Activated CD4-positive, alpha-beta T cell treated with anti-CD3 and anti-CD28 coated beads for 1 hour (primary cell): ENCODE measurements around the gene SLC8B1.
A peak's percentile ranks its signal among the peaks of the same experiment; 100 is the strongest.

Experiments used
- DNase-seq: peaks from one replicate; pipeline ENCODE4 v3.0.0-alpha.2; 2020

SLC8B1 gene

GRCh38 chr12:113334786-113335539 is at the start of gene SLC8B1:
SLC8B1 (minus strand) TSS chr12:113335109; CDS start chr12:113332878, 2,231 bp downstream.
- peak; percentile 83 for DNase-seq

- no peak for DNase-seq
These were observed 47.3 kb upstream of the SLC8B1 start for GRCh38 chr12:113382206-113382605.

DNA sequence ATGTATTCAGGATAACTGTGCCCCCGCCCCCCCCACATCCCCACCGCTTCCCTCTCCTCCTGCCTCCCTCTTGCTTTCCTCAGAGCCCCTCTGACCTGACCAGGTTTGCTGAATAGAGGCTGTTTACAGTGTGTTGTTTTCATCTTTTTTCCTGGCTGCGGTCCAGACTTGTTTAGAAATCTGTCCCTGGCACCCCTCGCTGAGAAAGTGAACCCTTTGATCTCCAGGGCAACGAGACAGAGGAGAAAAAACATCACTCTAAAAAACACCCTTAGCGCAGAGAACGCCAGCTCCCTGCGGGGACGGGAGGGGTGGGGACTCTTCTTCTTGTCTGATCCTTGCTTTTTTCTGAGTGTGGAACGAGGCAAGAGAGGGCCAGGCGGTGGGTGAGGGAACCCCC is 46.3 kb upstream of the SLC8B1 start:
- DNase-seq, result no peak

DNA sequence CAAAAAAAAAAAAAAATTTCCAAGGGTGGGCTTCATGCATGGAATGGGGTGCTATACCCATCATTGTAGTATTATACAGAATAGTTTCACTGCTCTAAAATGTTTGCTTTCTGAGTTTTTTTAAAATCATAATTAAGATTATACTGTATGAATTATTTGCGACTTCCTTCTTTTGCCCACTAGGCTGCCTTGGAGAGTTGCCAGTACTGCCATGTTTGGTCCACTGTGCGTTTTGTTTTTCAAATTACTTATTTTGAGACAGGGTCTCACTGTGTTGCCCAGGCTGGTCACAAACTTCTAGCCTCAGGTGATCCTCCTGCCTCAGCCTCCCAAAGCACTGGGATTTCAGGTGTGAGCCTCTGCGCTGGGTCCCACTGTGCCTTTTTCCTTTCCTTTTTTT is 43.4 kb upstream of the SLC8B1 start:
- DNase-seq, result no peak

DNA sequence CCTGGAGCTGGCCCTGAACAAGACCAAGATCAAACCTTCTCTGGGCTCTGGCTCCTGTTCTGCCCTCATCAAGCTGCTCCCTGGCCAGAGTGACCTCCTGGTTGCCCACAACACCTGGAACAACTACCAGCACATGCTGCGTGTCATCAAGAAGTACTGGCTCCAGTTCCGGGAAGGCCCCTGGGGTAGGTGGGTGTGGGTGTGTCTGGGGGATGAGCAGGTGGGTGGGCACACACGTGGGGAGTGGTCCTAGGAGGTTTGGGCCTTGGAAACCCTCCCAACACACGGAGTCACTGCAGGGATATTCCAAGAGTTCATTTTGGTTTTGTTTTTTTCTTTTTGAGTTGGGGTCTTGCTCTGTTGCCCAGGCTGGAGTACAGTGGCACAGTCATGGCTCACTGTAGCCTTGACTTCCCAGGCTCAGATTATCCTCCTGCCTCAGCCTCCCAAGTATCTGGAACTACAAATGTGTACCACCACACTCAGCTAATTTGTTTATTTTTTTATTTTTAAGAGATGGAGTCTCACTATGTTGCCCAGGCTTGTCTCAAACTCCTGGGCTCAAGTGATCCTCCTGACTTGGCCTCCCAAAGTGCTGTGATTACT is 40.0 kb upstream of the SLC8B1 start:
- DNase-seq, result no peak

- no peak for DNase-seq
These were observed 39.1 kb upstream of the SLC8B1 start for GRCh38 chr12:113373969-113374368.

DNA sequence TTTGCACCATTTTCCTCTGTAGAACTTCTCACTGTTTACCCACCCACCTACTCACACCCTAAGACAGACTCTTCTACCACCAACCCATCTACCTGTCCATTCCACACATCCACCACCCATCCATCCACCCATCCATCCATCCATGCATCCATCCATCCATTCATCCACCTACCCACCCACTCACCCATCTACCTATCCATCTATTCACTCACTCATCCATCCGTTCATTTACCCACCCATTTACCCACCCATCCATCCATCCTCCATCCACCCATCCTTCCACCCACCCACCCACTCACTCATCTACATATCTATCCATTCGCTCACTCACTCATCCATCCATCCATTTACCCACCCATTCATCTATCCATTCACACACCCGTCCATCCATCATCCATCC is 38.5 kb upstream of the SLC8B1 start:
- DNase-seq, result no peak

DNA sequence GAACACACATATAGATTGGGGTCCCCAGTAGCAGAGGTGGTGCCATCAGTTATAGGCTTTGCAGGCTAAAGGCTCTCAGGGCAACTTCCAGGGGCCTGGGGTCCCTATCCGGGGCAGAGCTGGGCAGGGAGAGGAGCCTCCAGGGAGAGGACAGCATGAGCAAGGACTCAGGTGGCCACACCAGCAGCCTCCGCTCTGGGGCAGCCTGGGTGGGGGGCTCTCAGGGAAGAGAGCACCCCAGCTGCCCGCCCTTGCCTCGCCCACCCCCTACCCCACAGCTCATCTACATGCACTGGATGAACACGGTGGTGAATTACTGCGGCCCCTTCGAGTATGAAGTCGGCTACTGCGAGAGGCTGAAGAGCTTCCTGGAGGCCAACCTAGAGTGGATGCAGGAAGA is 37.5 kb upstream of the SLC8B1 start:
- no peak for DNase-seq

- DNase-seq, result no peak
These were observed 36.9 kb upstream of the SLC8B1 start for GRCh38 chr12:113371808-113372207.

DNA sequence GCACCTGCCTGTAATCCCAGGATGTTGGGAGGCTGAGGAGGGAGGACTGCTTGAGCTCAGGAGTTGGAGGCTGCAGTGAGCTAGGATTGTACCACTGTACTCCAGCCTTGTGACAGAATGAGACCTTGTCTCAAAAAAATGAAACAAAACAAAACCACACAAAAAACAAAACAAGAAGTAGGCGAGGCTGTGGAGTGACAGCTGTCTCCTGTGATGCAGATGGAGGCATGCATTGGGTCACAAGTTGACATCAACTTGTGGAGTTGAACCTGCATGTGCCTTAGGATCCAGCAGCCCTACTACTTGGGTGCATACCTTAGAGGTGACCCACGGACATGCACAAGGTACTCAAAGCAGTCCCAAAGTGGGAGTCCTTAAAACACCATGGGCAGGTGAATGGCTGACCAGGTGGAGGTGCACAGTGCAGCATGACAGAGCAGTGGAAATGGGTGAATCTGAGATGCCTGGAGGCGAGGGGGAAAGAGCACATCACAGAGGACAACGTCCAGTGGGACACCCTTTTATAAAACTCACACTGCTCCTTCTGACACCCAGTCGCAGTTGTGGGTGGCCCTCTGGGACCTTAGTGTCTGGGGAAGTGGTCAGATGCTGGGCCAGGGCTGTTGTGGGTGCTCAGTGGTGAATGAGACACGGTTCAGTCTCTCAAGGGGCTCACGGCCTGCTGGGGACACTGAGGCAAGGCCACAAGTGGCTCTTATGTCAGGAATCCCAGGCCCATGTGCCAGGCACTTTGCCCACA is 36.2 kb upstream of the SLC8B1 start:
- no peak for DNase-seq

GRCh38 chr12:113369391-113369985 is 34.6 kb upstream of the SLC8B1 start:
- DNase-seq, result no peak

DNA sequence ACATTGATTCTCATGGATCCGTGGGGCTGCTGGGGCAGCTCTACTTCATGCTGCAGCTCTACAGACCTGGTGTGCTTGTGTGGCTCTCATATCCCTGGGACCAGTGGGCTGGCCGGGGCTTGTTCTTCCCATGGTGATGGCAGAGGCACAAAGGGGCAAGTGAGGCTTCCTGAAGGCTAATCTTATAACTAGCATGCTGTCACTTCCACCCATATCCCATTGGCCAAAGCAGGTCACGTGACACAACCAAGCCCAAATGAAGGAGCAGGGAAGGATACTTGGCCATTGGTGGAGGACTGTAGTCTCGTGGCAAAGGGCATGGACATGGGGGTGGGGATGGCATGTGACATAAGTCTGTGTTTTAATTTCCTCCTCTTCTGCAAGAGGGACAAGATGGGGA is 33.4 kb upstream of the SLC8B1 start:
- DNase-seq, result no peak

GRCh38 chr12:113366827-113367226 is 31.9 kb upstream of the SLC8B1 start:
- DNase-seq, result no peak

DNA sequence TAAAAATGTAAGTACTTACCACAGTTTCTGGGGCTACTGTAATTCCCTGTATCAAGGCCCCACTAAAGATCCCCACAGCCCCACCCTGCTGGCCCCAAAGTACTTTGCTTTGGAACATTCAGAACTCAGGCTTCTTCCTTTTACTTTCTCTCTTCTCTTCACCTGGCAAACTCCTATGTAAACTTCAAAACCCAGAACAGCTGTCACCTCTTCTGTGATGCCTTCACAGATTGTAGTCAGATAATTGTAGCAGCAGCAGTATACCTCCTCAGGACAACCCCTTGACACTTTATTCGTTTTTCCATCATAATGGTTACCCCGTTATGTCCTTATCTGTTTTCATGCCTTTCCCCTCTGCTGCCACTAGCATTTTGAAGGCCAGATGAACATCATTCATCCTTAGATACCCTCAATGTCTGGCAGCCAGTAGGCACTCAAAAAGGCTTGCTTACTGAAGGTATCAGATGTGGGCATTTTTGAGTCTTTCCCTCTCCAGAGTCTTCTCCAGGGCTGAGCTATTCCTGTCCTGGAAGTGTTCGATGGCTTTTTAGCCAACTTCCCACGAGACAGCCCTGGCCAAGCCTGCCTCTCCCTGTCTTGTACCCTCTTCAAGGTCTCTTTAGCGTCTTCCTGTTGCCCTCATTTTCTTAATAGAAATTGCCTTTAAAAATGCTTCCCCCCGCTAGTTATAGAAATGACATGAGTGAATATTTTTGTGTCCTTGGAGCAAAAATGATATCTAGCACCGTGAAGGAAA is 30.9 kb upstream of the SLC8B1 start:
- DNase-seq, result no peak

DNA sequence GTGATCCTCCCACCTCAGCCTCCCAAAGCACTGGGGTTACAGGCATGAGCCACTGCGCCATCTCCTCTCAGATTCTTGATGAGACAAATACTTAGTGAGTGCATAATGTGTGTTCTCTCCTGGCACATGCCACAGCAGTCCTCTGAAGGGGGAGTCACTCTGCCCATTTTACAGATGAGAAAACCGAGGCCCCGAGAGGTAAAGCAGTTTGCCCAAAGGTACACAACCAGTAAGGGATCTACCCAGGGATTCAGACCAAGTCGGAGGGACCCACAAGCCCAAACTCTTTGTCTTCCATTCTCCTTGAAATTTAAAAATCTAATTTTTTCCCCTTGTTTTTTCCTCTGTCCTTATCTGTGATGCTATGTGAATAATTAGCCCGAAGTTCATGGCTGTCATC is 29.8 kb upstream of the SLC8B1 start:
- DNase-seq, result no peak

DNA sequence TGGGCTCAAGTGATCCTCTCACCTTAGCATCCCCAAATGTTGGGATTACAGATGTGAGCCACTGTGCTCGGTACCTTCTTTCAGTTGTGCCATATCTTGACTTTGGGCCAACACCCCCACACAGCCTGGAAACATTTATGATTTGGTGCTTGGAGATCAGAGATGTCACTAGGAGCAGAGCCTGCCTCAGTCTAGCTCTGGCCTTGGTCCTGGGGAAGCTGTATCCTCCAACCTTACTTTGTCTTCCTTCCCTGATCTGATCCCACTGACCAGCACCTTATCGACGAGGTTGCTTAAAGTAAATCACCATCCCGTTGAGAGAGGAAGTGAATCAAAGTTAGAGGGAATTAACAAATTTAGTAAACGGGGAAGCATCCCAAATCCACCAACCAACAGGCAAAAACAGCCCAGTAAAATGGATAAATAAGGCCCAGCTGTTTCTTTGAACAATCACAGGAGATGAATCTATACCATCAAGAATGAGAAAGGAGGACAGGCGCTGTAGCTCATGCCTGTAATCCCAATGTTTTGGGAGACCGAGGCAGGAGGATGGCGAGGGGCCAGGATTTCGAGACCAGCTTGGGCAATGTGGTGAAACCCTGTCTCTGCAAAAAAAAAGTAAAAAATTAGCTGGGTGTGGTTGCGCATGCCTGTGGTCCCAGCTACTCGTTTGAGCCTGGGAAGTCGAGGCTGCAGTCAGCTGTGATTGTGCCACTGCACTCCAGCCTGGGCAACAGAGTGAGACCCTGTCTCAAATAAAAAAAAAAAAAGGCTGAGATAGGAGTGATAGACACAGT is 26.9 kb upstream of the SLC8B1 start:
- no peak for DNase-seq

GRCh38 chr12:113359939-113360748 is 25.2 kb upstream of the SLC8B1 start:
- no peak for DNase-seq

GRCh38 chr12:113359133-113359938 is 24.4 kb upstream of the SLC8B1 start:
- no peak for DNase-seq

GRCh38 chr12:113358381-113359132 is 23.6 kb upstream of the SLC8B1 start, which contains the start of gene PLBD2:
PLBD2 (plus strand) TSS chr12:113358587; CDS start chr12:113358601, 14 bp downstream.
- peak; percentile 90 for DNase-seq
